HepG2 (cell line): Measurements from ENCODE around the gene RELB. TPM values are rescaled to one million over a fixed set of nuclear protein-coding genes. Genes with fewer than 3 reads are reported as not detected.

Experiments used
- ELF4 ChIP-seq: sonication (generic); formaldehyde crosslinking; IDR thresholded peaks from 2 replicates; pipeline ENCODE4 v1.5.0; 2020; ENCODE audit warnings: missing genetic modification reagents, mild to moderate bottlenecking, moderate library complexity, borderline replicate concordance
- NFE2 ChIP-seq: sonication (generic); formaldehyde crosslinking; IDR thresholded peaks from 2 replicates; pipeline ENCODE4 v1.4.0; 2020; ENCODE audit warnings: missing genetic modification reagents
- NONO ChIP-seq, 2 experiments: fragments of 450-650 bp in 1 of 2; sonication (generic) in 1 of 2; formaldehyde crosslinking in 1 of 2; IDR thresholded peaks in 1 of 2; conservative IDR thresholded peaks in 1 of 2; 2 replicates each; pipeline versions ENCODE4 v1.6.1 to v1.8.0; 2017 to 2022; ENCODE audit warnings: mild to moderate bottlenecking in 1 of 2, missing genetic modification reagents in 1 of 2, moderate library complexity in 1 of 2
- SCMH1 ChIP-seq: sonication (generic); formaldehyde crosslinking; IDR thresholded peaks from 2 replicates; pipeline ENCODE4 v1.9.0; 2021; ENCODE audit warnings: missing genetic modification reagents, mild to moderate bottlenecking, borderline replicate concordance
- ZBTB40 ChIP-seq, 2 experiments: fragments of 450-650 bp in 1 of 2; sonication (generic) in 1 of 2; formaldehyde crosslinking in 1 of 2; IDR thresholded peaks; 2 replicates each; pipeline versions ENCODE4 v1.6.1 to v1.8.0; 2016 to 2022; ENCODE audit warnings: antibody characterized with exemption in 1 of 2, mild to moderate bottlenecking in 1 of 2, missing genetic modification reagents in 1 of 2
- ZNF205 ChIP-seq: IDR thresholded peaks from 2 replicates; pipeline ENCODE4 v1.6.1; 2018; ENCODE audit warnings: missing biosample characterization, missing genetic modification reagents
- ZNF329 ChIP-seq: sonication (generic); formaldehyde crosslinking; IDR thresholded peaks from 2 replicates; pipeline ENCODE4 v1.9.0; 2021; ENCODE audit warnings: low read depth, mild to moderate bottlenecking, missing genetic modification reagents
- ZNF550 ChIP-seq: sonication (generic); formaldehyde crosslinking; IDR thresholded peaks from 2 replicates; pipeline ENCODE4 v1.4.0; 2020; ENCODE audit warnings: mild to moderate bottlenecking, missing genetic modification reagents, borderline replicate concordance
- ZNF552 ChIP-seq: sonication (generic); formaldehyde crosslinking; IDR thresholded peaks from 2 replicates; pipeline ENCODE4 v1.9.0; 2022; ENCODE audit warnings: missing genetic modification reagents, mild to moderate bottlenecking, borderline replicate concordance
- ZNF703 ChIP-seq: sonication (generic); formaldehyde crosslinking; IDR thresholded peaks from 2 replicates; pipeline ENCODE4 v1.5.1; 2020; ENCODE audit warnings: missing genetic modification reagents, mild to moderate bottlenecking, moderate library complexity, borderline replicate concordance
- polyA plus RNA-seq, 8 experiments: library from polyadenylated mRNA; depleted of rRNA in 3 of 8; stranded (reverse) in 7 of 8; unstranded in 1 of 8; fragments of >200 nt; fragmentation: Illumina TruSeq in 4 of 8; extraction: Trizol in 4 of 8; gene quantifications; 2 replicates each; pipeline versions ENCODE4 v1.2.1 to v1.2.3, GENCODE V29; 2011 to 2016; ENCODE audit warnings: low read depth in 4 of 8, missing spikeins in 1 of 8, mixed read lengths in 1 of 8; ENCODE audit not compliant: insufficient read depth in 1 of 8
- total RNA-seq, 5 experiments: library from RNA; depleted of rRNA; stranded (reverse); fragments of >200 nt; fragmentation: Illumina TruSeq; extraction: Trizol; gene quantifications; 2 replicates each; pipeline ENCODE4 v1.2.3, GENCODE V29; 2016; ENCODE audit warnings: low read depth in 1 of 5
- TF ChIP-seq, protein P1 (sequence below): sonication (generic); formaldehyde crosslinking; IDR thresholded peaks from 2 replicates; pipeline ENCODE4 v1.5.1; 2020; ENCODE audit warnings: mild to moderate bottlenecking, missing genetic modification reagents
- TF ChIP-seq, protein P2 (sequence below): conservative IDR thresholded peaks from 2 replicates; pipeline ENCODE4 v1.6.1; 2018; ENCODE audit warnings: missing genetic modification reagents

Gene RELB
- total and polyA plus RNA-seq, 2 of the 13 experiments (the other 11 are each of a cell fraction or from before 2014, with no cell fraction given), result 1.9 to 3.5 TPM

DNA sequence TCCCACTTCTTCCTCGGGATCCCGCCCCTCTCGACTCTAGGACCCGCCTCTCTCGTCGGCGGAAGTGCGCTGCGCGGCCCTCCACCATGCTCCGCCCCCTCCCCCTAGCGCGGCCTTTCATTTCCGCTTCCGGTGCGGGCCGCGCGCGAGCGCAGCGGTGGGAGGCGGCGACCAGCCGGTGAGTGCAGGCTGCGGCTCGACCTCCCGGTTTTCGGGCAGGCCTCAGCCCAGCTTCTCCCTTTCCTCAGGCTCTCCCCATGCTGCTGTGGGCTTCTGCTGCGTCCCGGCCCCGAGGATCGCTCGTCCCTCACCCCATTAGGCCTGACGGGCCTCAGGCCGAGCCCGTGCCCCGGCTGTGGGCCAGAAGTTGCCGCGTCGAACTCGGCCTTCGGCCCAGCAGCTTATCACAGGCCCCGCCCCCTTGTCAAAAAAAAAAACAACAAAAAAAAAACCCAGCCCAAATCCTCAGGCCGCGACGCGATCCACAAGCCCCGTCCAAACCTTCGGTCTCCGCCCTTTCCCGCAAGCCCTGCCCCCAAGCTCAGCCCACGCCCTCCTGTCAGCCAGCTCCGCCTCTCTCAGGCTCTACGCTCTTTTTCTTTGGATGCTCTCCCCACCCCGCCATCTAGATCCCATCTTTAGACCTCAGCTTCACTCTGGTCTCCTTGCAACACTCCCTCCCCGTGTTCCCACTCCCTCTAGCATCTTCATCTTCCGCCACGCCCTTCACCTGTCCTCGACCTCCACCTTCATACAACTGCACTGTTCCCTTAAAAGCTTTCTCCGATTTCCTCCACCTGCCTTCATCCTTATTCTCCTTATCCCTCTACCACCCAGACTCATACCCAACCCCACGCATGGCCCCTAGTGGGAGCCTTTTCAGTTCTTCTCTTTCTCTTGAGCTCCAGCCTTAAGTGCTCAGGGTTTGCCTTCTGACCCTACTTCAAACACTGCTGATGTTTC lies 37.9 kb downstream of the RELB start, which contains the start of gene CLASRP (continued):
- TF ChIP-seq, protein P1, sequence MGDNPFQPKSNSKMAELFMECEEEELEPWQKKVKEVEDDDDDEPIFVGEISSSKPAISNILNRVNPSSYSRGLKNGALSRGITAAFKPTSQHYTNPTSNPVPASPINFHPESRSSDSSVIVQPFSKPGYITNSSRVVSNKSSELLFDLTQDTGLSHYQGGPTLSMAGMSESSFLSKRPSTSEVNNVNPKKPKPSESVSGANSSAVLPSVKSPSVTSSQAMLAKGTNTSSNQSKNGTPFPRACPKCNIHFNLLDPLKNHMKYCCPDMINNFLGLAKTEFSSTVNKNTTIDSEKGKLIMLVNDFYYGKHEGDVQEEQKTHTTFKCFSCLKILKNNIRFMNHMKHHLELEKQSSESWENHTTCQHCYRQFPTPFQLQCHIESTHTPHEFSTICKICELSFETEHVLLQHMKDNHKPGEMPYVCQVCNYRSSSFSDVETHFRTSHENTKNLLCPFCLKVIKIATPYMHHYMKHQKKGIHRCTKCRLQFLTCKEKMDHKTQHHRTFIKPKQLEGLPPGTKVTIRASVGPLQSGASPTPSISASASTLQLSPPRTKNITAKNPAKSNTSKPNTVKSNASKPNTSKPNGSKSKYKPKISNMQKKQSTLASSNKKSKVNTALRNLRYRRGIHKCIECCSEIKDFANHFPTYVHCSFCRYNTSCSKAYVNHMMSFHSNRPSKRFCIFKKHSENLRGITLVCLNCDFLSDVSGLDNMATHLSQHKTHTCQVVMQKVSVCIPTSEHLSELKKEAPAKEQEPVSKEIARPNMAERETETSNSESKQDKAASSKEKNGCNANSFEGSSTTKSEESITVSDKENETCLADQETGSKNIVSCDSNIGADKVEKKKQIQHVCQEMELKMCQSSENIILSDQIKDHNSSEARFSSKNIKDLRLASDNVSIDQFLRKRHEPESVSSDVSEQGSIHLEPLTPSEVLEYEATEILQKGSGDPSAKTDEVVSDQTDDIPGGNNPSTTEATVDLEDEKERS (CRISPR knock-in tag), result 0 out of 2 replicates have a peak, but pooled peaks have one; percentile 21
- no peak for TF ChIP-seq ZNF205 (CRISPR knock-in tag)
- no peak for TF ChIP-seq SCMH1 (CRISPR knock-in tag)
- TF ChIP-seq NONO (IDR thresholded peaks at IDR 0.05), result no peak
- TF ChIP-seq NONO (CRISPR knock-in tag; conservative IDR thresholded peaks at IDR 0.05), result no peak
- 0 out of 2 replicates have a peak, but pooled peaks have one; percentile 19 for TF ChIP-seq ZNF552 (CRISPR knock-in tag)
- TF ChIP-seq ZNF329, result no peak; the same call in 1 of the 2 replicates
- no peak for TF ChIP-seq NFE2 (CRISPR knock-in tag)
- TF ChIP-seq ZNF550 (CRISPR knock-in tag), result peak; percentile 79; the same call in 1 of the 2 replicates
- TF ChIP-seq, protein P2, sequence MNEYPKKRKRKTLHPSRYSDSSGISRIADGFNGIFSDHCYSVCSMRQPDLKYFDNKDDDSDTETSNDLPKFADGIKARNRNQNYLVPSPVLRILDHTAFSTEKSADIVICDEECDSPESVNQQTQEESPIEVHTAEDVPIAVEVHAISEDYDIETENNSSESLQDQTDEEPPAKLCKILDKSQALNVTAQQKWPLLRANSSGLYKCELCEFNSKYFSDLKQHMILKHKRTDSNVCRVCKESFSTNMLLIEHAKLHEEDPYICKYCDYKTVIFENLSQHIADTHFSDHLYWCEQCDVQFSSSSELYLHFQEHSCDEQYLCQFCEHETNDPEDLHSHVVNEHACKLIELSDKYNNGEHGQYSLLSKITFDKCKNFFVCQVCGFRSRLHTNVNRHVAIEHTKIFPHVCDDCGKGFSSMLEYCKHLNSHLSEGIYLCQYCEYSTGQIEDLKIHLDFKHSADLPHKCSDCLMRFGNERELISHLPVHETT (CRISPR knock-in tag), result peak; percentile 69; the same call in 1 of the 2 replicates
- TF ChIP-seq ZNF703, result no peak
- no peak; the same call in 1 of the 2 replicates for TF ChIP-seq ELF4 (CRISPR knock-in tag)
- TF ChIP-seq ZBTB40 (IDR thresholded peaks at IDR 0.05), result peak; percentile 87
- TF ChIP-seq ZBTB40 (CRISPR knock-in tag; IDR thresholded peaks at IDR 0.05), result no peak
